A673 (cell line): ENCODE data around the gene MT1G. TPM values are rescaled to one million over a fixed set of nuclear protein-coding genes. Genes with fewer than 3 reads are reported as not detected.

Experiments used
- BruUV-seq: library from RNA; stranded (reverse); fragments of 400-500 nt; replicated peaks from 2 replicates; lab custom pipeline; 2021; lab: Mats Ljungman, UMichigan
- CTCF ChIA-PET: fragments of 300-600 bp; sonication (Branson Sonifier 250); formaldehyde crosslinking; loops from one replicate; lab custom pipeline; 2022; ENCODE audit warnings: antibody characterized with exemption; lab: Charles Lee
- POLR2A ChIA-PET: fragments of 300-600 bp; sonication (Branson Sonifier 250); formaldehyde crosslinking; loops from one replicate; lab custom pipeline; 2022; ENCODE audit warnings: antibody characterized with exemption; ENCODE audit not compliant: low non-redundant PET; lab: Charles Lee
- DNase-seq: peaks from one replicate; pipeline ENCODE4 v3.0.0-alpha.2; 2015; ENCODE audit warnings: low spot score
- H3K27ac ChIP-seq: fragments of 200-600 bp; sonication (generic); 2 replicates; pipeline ENCODE4 v1.5.1; 2016; ENCODE audit warnings: mixed run types, low read depth, mild to moderate bottlenecking, mixed read lengths, antibody characterized with exemption, low read length; ENCODE audit not compliant: poor library complexity, severe bottlenecking
- H3K27me3 ChIP-seq: fragments of 200-600 bp; sonication (generic); replicated peaks from 2 replicates; pipeline ENCODE4 v1.6.1; 2017; ENCODE audit warnings: mixed run types, low read depth, mild to moderate bottlenecking, mixed read lengths, antibody characterized with exemption, low read length; ENCODE audit not compliant: insufficient read depth, poor library complexity
- H3K36me3 ChIP-seq: fragments of 200-600 bp; sonication (generic); 2 replicates; pipeline ENCODE4 v1.6.1; 2016; ENCODE audit warnings: mixed run types, mild to moderate bottlenecking, mixed read lengths, antibody characterized with exemption, low read length; ENCODE audit not compliant: insufficient read depth, poor library complexity, severe bottlenecking
- H3K4me1 ChIP-seq: fragments of 200-600 bp; sonication (generic); 2 replicates; pipeline ENCODE4 v1.6.1; 2017; ENCODE audit warnings: mixed run types, mild to moderate bottlenecking, mixed read lengths, antibody characterized with exemption, low read length; ENCODE audit not compliant: insufficient read depth, poor library complexity, severe bottlenecking
- H3K4me3 ChIP-seq: fragments of 200-600 bp; sonication (generic); 2 replicates; pipeline ENCODE4 v1.5.1; 2016; ENCODE audit warnings: low read depth, mixed run types, mild to moderate bottlenecking, mixed read lengths, low read length; ENCODE audit not compliant: poor library complexity, severe bottlenecking
- H3K9me3 ChIP-seq: fragments of 200-600 bp; sonication (generic); 2 replicates; pipeline ENCODE4 v1.6.1; 2016; ENCODE audit warnings: mixed run types, low read depth, mild to moderate bottlenecking, mixed read lengths, antibody characterized with exemption, low read length; ENCODE audit not compliant: poor library complexity, severe bottlenecking
- CTCF ChIP-seq: fragments of 300-800, 200-600 bp; sonication (generic); conservative IDR thresholded peaks from 2 replicates; pipeline ENCODE4 v1.5.1; 2017; ENCODE audit warnings: low read depth, mild to moderate bottlenecking, antibody characterized with exemption, low read length, moderate library complexity, mixed read lengths
- EZH2 ChIP-seq: fragments of 200-600 bp; sonication (generic); IDR thresholded peaks from 2 replicates; pipeline ENCODE4 v1.6.1; 2017; ENCODE audit warnings: borderline replicate concordance, low read depth, mild to moderate bottlenecking, mixed read lengths, antibody characterized with exemption, low read length; ENCODE audit not compliant: poor library complexity, severe bottlenecking
- intact Hi-C: fragments of 100-400 bp; cut with micrococcal nuclease; formaldehyde crosslinking; loops from one replicate; pipeline ENCODE4 v1.10.0; 2022; ENCODE audit not compliant: unreplicated experiment
- total RNA-seq: library from RNA; stranded (reverse); gene quantifications from 2 replicates; pipeline ENCODE4 v1.2.3, GENCODE V29; 2021

The MT1G gene
- total RNA-seq, 1 experiment from 2014 or later, result 48.8 TPM

DNA sequence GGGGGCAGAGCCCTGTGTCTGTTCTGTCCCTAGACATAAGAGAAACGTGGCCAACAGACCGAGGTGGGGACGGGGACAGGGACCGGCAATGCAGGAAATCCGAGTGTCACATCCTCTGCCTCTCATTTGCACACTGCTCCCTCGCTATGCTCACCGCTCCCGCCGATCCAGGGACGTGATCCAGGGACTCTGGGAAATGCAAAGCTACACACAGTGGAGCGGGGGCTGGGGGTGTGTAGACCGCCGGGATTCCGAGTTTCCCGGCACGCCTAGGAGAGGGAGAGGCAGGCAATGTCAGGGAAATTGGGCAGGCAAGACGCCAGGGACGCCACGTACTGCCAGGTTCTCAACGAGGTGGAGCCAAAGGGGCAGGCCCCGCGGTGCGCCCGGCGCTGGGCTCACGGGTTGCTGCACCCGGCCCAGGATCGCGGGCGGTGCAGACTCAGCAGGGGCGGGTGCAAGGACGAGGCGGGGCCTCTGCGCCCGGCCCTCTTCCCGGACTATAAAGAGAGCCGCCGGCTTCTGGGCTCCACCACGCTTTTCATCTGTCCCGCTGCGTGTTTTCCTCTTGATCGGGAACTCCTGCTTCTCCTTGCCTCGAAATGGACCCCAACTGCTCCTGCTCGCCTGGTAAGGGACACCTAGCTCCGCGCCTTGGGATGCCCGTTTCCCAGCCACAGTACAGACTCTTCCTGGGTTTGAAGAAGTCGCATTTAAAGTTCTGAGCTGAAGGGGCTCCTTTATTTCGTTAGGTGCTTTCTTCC lies 14.3 kb upstream of the MT1G start, which contains the start of gene MT1X:
MT1X (plus strand) TSS at position 532 of the 764 bp plus-strand sequence; CDS start at position 603, 71 bp downstream.
- H3K4me3 ChIP-seq, result peak within 1 kb of the TSS; percentile 51
- intact Hi-C loops, result loop anchor here (5.0 kb wide), 1 partner anchor 75 kb away; the partner anchor contains the start of gene MT2A
- no TSS peak for BruUV-seq
- H3K27me3 ChIP-seq, result no peaks in the 10 kb centered on the region
- H3K9me3 ChIP-seq, result no peaks in the 10 kb centered on the region
- DNase-seq, result peak; percentile 93
- TF ChIP-seq EZH2, result no peak
- ChIA-PET POLR2A (no interaction called here), CTCF (no interaction called here)
- H3K36me3 ChIP-seq, result no peaks in the 10 kb centered on the region
- H3K27ac ChIP-seq, result peak within 1 kb of the TSS; percentile 35
- H3K4me1 ChIP-seq, result no peaks in the 10 kb centered on the region

DNA sequence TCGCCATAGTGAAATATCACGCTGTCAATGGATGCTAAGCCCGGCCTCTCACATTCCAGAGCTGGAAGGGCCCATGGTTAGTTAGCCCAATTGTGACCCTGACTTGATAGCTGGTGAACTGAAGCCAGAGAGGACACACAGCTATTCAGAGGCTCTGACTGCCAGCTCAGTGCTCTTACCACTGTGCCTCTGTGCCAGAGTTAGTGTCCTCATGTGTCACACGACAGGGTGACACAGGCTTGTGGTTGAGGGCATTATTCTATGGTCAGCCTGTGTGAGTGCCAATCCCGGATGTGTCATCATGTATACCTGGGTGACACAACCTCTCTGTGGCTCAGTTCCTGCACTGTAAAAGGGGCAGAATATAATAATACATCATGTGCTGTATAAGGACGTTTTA lies 12.0 kb upstream of the MT1G start:
- Histone ChIP-seq H3K36me3 (no peaks in the 10 kb centered on the region), H3K4me3 (no peak overlapping the region), H3K27me3 (no peaks in the 10 kb centered on the region), H3K27ac (no peak overlapping the region), H3K9me3 (no peaks in the 10 kb centered on the region), H3K4me1 (no peaks in the 10 kb centered on the region)
- ChIA-PET POLR2A (no interaction called here), CTCF (no interaction called here)
- no peak for DNase-seq
- BruUV-seq, result no TSS peak
- no peak for TF ChIP-seq CTCF
- TF ChIP-seq EZH2, result no peak
- intact Hi-C loops, result loop anchor here (5.0 kb wide), 1 partner anchor 73 kb away; the partner anchor contains the start of gene MT2A

- intact Hi-C loops, result no loop called here
- Histone ChIP-seq H3K9me3 (no peaks in the 10 kb centered on the region), H3K27ac (no peak overlapping the region), H3K36me3 (no peaks in the 10 kb centered on the region), H3K4me1 (no peaks in the 10 kb centered on the region), H3K27me3 (no peaks in the 10 kb centered on the region), H3K4me3 (no peak overlapping the region)
- POLR2A ChIA-PET, result no interaction called here
- no TSS peak for BruUV-seq
- no peak for TF ChIP-seq EZH2
- TF ChIP-seq CTCF, result no peak
- DNase-seq, result no peak
- CTCF ChIA-PET, result no interaction called here
Measured at GRCh38 chr16:56679078-56679730, 11.3 kb upstream of the MT1G start.
